Measurements from ENCODE around the gene RPL36A. TPM values are rescaled to one million over a fixed set of nuclear protein-coding genes. Genes with fewer than 3 reads are reported as not detected.

The RPL36A gene
- total and polyA plus RNA-seq, 9 of the 15 experiments (the other 6 are each of a cell fraction or from before 2014, with no cell fraction given) = 412 to 4,539 (median 3,209) TPM

DNA sequence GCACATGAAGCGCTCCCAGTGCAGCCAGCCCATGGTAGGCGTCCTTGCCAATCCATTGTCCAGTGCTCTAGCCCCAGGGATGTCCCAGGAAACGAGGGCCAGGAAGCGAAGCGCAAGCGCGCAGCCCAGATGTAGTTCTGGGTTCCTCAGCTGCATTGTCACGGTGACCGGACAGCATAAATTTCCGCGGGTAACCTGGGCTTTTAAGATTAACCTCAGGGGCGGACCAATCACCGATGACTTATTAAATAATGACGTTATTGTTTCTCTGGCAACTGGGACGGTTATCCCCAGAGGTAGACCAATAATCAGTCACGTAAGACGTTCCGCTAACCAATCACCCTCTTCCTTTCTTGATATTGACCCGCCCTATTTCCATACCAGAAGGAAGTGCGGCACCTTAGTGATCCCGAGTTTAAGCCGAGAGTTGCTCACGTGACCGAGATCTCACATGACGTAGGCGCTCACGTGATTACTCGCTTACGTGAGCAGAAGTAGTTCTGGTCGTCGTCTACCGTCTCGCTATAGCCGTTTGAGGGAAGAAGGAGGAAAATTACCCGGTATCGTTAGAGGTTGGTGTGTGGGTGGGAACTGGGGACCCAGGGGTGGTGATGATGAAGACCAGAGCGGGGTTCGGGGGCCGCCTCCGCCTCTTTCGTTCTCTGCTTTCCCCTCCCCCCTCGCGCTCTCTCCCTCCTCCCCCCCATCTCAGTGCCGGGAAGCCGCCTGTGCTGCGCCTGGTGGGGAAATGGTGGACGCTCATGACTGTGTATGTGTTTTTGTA is 17.1 kb downstream of the RPL36A start, which contains the start of the genes GLA and HNRNPH2 (continued):
- TF ChIP-seq, protein P1, sequence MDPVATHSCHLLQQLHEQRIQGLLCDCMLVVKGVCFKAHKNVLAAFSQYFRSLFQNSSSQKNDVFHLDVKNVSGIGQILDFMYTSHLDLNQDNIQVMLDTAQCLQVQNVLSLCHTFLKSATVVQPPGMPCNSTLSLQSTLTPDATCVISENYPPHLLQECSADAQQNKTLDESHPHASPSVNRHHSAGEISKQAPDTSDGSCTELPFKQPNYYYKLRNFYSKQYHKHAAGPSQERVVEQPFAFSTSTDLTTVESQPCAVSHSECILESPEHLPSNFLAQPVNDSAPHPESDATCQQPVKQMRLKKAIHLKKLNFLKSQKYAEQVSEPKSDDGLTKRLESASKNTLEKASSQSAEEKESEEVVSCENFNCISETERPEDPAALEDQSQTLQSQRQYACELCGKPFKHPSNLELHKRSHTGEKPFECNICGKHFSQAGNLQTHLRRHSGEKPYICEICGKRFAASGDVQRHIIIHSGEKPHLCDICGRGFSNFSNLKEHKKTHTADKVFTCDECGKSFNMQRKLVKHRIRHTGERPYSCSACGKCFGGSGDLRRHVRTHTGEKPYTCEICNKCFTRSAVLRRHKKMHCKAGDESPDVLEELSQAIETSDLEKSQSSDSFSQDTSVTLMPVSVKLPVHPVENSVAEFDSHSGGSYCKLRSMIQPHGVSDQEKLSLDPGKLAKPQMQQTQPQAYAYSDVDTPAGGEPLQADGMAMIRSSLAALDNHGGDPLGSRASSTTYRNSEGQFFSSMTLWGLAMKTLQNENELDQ (CRISPR knock-in tag; IDR thresholded peaks at IDR 0.05; ENCODE audit: borderline replicate concordance) = no peak
- TF ChIP-seq, protein P2, sequence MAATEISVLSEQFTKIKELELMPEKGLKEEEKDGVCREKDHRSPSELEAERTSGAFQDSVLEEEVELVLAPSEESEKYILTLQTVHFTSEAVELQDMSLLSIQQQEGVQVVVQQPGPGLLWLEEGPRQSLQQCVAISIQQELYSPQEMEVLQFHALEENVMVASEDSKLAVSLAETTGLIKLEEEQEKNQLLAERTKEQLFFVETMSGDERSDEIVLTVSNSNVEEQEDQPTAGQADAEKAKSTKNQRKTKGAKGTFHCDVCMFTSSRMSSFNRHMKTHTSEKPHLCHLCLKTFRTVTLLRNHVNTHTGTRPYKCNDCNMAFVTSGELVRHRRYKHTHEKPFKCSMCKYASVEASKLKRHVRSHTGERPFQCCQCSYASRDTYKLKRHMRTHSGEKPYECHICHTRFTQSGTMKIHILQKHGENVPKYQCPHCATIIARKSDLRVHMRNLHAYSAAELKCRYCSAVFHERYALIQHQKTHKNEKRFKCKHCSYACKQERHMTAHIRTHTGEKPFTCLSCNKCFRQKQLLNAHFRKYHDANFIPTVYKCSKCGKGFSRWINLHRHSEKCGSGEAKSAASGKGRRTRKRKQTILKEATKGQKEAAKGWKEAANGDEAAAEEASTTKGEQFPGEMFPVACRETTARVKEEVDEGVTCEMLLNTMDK (IDR thresholded peaks at IDR 0.05; ENCODE audit: borderline replicate concordance, insufficient read depth, low read depth, low read length, poor library complexity, severe bottlenecking) = no peak
- TF ChIP-seq TCF7L2 (IDR thresholded peaks at IDR 0.05; ENCODE audit: low read depth, low read length) = no peak
- TF ChIP-seq, protein P3, sequence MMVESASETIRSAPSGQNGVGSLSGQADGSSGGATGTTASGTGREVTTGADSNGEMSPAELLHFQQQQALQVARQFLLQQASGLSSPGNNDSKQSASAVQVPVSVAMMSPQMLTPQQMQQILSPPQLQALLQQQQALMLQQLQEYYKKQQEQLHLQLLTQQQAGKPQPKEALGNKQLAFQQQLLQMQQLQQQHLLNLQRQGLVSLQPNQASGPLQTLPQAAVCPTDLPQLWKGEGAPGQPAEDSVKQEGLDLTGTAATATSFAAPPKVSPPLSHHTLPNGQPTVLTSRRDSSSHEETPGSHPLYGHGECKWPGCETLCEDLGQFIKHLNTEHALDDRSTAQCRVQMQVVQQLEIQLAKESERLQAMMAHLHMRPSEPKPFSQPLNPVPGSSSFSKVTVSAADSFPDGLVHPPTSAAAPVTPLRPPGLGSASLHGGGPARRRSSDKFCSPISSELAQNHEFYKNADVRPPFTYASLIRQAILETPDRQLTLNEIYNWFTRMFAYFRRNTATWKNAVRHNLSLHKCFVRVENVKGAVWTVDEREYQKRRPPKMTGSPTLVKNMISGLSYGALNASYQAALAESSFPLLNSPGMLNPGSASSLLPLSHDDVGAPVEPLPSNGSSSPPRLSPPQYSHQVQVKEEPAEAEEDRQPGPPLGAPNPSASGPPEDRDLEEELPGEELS (CRISPR knock-in tag; IDR thresholded peaks at IDR 0.05; ENCODE audit: borderline replicate concordance) = no peak
- TF ChIP-seq ZNF274 (IDR thresholded peaks at IDR 0.05; ENCODE audit: borderline replicate concordance, low read depth, low read length) = no peak
- TF ChIP-seq PHF20 (IDR thresholded peaks at IDR 0.05; ENCODE audit: partially characterized antibody) = peak; percentile 79
- TF ChIP-seq ZNF717 (CRISPR knock-in tag; IDR thresholded peaks at IDR 0.05) = no peak
- TF ChIP-seq RFX1 (IDR thresholded peaks at IDR 0.05) = peak; percentile 96
- no peak for TF ChIP-seq SETDB1 (IDR thresholded peaks at IDR 0.05; ENCODE audit: low read length)
- TF ChIP-seq, protein P4, sequence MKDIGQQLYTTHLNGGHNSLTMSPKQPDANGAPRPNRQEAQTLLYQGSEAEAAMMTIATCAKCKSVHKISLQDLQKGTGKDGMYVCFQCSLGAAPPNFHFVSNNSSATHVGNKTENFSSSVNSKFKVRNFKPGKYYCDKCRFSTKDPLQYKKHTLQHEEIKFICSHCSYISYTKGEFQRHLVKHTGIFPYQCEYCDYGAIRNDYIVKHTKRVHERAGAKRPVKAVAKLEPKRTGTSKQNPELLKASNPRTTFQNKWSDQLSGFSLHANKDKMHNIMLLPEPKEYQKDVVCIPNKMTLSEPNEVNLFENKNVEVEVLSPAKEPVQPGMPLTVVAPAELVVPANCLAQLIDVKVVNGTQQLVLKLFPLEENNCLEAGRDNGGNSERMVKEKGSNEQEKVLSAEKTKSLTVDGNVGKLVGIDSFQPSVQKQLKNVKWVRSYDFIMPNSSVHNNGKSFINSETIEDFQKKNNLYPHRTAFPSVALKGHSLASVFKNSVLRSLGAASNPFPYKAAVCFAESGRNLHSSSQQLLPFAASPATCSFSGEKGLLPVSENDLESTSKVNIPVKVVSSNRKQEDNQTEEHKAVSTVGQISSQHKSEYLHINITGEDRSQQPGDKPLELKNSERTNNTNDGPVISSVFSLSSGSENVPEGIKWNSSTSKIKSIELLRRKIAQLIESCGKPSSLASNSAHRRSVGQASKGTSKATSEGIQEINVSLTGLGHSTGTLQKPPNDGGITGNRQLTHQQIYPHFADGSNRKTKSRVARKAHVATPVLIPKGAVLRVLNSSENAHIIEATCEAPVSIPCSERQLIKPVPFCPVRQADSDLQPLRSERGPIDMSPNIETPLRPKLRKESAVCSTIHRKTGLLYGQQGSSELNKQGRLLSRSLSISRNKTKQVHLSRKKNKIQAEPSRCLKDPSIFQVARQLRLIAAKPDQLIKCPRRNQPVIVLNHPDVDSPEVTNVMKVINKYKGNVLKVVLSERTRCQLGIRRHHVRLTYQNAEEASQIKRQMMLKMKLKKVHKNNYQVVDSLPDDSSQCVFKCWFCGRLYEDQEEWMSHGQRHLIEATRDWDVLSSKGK (CRISPR knock-in tag; IDR thresholded peaks at IDR 0.05) = no peak
- no peak for TF ChIP-seq E2F3 (CRISPR knock-in tag; IDR thresholded peaks at IDR 0.05)
- TF ChIP-seq MAFK (IDR thresholded peaks at IDR 0.05; ENCODE audit: low read length) = peak; percentile 68
- TF ChIP-seq SNIP1 (IDR thresholded peaks at IDR 0.05; ENCODE audit: low read depth) = no peak
- TF ChIP-seq, protein P5, sequence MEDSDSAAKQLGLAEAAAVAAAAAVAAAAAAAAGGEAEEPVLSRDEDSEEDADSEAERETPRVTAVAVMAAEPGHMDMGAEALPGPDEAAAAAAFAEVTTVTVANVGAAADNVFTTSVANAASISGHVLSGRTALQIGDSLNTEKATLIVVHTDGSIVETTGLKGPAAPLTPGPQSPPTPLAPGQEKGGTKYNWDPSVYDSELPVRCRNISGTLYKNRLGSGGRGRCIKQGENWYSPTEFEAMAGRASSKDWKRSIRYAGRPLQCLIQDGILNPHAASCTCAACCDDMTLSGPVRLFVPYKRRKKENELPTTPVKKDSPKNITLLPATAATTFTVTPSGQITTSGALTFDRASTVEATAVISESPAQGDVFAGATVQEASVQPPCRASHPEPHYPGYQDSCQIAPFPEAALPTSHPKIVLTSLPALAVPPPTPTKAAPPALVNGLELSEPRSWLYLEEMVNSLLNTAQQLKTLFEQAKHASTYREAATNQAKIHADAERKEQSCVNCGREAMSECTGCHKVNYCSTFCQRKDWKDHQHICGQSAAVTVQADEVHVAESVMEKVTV (CRISPR knock-in tag; IDR thresholded peaks at IDR 0.05) = no peak

Measured in K562 (cell line).